KG1 (cell line): ENCODE results near the gene PLXNB3.
"Not testable (repeated sequence)": the region's sequence is repeated elsewhere in the genome, so short reads cannot be mapped to it uniquely, and the experiment has no call there.

Experiments used
- DNase-seq: peaks from one replicate; lab custom pipeline; 2025; lab: John Stamatoyannopoulos, UW

The PLXNB3 gene

GRCh38 chrX:153763989-153764755 lies at the start of gene PLXNB3:
TSS of gene PLXNB3 (plus strand) at chrX:153764249. CDS start at chrX:153765536, 1,287 bp downstream.
- DNase-seq, result peak; percentile 0

GRCh38 chrX:153714256-153714655 lies 49.8 kb upstream of the PLXNB3 start:
- no peak for DNase-seq

DNA sequence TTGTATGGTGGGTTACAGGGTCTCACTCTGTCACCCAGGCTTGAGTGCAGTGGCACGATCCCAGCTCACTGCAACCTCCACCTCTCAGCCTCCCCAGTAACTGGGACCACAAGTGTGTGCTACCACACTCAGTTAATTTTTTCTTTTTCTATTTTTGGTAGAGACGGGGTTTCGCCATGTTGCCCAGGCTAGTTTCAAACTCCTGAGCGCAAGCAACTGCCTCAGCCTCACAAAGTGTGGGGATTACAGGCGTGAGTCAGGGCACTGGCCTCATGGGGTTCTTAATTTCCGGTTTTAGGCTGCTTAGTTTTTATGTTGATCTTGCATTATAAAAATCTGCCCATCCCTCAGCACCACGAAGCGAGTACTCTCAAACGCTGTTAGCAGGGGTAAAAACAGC lies 46.6 kb upstream of the PLXNB3 start:
- DNase-seq, result no peak

DNA sequence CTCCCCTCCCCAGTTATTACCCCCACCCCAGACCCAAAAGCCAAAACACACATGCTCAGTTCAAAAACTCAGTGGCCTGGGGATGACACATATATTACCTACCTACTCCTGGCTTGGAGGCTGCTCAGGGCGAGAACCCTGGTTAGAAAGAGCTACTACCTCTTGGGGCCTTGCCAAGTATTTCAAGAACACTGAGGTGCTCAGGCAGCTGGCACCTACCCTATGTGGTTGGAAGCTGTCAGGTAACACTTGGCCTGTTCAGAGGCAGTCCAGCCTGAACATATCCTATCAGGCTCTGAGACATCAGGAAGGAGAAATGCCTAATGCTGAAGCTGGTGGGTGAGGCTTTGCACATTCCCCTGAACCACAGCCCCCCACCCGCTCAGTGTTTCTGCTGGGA lies 44.8 kb upstream of the PLXNB3 start:
- no peak for DNase-seq

DNA sequence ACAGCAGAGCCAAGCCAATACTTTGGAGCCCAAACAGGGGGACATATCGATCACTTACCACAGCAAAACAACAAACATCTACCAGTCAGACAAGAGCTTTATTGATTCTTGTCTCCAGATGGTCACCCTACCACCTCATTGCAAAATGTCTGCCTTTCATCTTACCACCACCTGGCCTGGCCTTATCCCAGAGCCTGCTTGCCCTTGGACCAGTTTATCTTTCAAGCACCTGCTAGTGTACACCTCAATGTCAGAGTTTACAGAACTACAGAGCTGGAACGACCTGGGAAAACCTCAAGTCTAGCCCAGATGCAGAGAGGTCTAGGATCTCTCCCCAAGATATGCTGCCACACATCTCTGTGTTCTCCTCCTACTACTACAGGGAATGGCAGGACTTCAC lies 44.3 kb upstream of the PLXNB3 start:
- DNase-seq, result no peak

- DNase-seq, result peak; percentile 0
Observed at GRCh38 chrX:153722704-153723350, 41.2 kb upstream of the PLXNB3 start.

- DNase-seq, result peak; percentile 31
Observed at GRCh38 chrX:153723351-153724251, 40.4 kb upstream of the PLXNB3 start.

DNA sequence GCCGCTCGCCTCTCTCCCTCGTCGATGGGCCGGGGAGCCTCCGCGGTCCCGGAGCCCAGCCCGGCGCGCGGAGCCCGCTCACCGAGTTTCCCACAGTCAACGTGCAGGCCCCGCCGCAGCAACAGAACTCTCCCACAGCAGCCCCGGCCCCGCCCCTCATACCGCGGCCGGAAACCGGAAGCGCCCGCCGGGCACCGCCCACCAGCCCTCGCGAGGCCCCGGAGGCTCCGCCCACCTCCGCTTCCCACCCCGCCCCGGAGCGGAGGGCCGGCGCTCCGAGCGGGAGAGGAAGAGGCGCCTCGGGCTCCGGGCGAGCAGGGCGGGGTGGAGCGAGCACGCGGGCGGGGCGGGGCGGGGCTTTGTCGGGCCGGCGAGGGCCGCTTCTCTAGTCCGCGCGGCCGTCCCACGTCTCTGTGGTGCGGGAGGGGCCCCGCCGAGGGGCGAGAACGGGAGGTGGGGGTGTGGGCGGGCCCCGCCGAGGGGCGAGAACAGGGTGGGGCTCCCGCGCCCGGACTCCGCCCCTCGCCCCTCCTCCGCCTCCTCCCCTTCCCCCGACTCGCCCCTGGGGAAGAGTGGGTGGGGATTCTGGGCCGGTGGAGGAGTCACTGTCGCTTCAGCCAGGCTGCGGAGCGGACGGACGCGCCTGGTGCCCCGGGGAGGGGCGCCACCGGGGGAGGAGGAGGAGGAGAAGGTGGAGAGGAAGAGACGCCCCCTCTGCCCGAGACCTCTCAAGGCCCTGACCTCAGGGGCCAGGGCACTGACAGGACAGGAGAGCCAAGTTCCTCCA lies 39.6 kb upstream of the PLXNB3 start, which contains the start of the genes ABCD1 and BCAP31:
ABCD1 (plus strand) TSS at position 605 of the 787 bp plus-strand sequence. CDS start 411 bp downstream, outside the sequence.
BCAP31 (minus strand) TSS at position 136 of the 787 bp plus-strand sequence. CDS start 1,143 bp downstream, outside the sequence.
- peak; percentile 41 for DNase-seq

DNA sequence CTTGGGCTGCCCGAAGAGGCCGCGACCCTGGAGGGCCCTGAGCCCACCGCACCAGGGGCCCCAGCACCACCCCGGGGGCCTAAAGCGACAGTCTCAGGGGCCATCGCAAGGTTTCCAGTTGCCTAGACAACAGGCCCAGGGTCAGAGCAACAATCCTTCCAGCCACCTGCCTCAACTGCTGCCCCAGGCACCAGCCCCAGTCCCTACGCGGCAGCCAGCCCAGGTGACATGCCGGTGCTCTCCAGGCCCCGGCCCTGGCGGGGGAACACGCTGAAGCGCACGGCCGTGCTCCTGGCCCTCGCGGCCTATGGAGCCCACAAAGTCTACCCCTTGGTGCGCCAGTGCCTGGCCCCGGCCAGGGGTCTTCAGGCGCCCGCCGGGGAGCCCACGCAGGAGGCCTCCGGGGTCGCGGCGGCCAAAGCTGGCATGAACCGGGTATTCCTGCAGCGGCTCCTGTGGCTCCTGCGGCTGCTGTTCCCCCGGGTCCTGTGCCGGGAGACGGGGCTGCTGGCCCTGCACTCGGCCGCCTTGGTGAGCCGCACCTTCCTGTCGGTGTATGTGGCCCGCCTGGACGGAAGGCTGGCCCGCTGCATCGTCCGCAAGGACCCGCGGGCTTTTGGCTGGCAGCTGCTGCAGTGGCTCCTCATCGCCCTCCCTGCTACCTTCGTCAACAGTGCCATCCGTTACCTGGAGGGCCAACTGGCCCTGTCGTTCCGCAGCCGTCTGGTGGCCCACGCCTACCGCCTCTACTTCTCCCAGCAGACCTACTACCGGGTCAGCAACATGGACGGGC lies 38.8 kb upstream of the PLXNB3 start:
- DNase-seq, result no peak

GRCh38 chrX:153725832-153726285 lies 38.2 kb upstream of the PLXNB3 start:
- DNase-seq, result no peak

DNA sequence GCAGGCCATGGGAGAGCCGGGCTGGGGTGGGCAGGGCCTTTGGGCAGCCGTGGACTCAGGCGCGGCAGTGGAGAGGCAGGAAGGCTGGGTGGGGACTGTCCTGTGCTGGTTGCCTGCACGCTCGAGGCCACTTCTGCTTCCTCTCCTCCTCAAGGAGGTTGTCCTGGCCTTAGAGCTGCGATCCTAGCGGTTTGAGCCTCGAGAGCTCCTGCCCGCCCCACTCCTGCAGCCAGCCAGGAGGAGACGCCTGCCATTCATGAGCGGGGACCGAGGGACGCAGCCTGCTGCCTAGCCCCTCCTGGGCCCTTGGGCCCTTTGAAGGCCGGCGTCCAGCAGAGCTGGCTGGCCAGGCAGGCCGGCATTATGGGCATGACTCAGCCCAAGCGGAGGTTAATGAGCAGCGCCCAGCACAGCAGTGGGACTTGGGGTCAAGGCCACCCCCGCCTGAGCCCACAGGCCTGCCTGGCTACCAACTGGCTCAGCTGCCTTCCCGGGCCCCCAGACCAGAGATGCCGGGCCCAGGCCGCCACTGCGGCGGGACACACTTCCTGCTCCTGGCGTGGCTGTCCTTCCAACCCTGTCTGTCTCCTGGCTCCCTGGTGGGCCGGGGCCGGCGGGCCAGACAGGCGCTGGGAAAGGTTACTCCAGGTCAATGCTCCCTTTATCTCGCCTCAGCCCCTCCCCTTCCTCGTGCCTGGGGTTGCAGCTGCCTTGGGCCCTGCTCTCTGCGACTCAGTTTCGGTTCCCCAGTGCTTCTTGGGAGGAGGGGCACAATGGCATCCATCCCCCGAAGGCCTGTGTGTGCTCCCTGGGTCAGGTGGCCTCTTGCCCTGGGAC lies 37.5 kb upstream of the PLXNB3 start:
- no peak for DNase-seq

DNA sequence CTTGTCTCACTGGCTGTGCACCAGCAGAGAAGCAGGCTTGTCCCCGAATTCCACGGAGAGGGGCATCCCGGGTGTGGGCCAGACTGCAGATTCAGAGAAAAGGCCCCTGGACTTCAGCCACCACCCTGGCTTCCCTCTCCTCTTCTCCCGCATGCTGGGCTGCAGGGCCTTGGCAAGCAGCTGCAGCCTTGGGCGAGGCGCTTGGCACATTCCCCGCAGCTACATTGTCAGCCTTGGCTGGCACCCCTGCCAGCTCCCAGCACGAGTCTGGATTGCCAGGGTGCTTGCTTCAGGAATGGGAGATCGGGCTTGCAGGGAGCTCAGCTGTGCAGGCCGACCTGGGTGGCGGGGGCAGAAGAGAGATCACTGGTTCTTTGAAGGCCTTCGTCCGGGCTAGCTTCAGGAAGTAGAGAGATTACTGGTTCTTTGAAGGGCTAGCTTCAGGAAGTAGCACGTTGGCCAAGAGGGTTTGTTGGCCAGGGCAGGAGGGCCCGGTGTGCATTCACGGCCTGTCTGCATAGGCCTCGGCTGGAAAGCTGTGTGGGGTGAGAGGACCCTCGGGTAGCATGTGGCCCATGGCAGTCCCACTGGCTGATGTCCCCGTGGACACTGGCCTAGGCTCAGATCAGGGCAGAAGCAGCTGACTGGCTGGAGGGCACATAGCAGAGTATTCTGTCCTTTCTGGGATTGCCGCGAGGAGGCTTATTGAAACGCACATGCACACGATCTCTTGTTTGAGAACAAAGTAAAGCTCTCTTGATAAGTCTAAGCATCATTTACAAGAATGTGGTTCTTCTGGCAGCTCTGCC lies 36.7 kb upstream of the PLXNB3 start:
- DNase-seq, result no peak

- DNase-seq, result no peak
Observed at GRCh38 chrX:153728095-153728494, 36.0 kb upstream of the PLXNB3 start.

DNA sequence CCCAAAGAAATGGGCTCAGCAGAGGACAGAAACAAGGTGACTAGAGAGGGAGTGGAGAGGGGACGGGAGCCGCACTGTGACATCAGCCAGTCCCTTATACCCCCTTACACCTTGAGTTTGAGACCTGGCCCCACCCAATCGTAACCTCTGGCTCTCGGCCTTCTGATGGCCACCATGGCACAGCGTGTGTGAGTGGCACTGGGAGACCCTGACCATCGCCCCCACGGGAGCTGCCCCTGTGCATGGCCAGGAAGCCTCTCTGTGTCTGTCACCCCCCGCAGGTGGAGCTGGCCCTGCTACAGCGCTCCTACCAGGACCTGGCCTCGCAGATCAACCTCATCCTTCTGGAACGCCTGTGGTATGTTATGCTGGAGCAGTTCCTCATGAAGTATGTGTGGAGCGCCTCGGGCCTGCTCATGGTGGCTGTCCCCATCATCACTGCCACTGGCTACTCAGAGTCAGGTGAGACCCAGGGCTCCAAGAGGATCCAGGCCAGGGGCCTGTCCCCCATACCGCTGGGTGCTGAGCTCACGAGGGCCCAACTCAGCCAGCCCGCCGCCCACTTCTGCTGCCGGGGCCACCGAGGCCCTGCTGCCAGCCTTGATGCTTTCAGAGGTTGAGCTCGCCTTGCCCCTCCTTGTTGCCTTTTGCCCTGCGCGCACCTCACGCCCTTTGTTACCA lies 35.0 kb upstream of the PLXNB3 start:
- DNase-seq, result no peak

DNA sequence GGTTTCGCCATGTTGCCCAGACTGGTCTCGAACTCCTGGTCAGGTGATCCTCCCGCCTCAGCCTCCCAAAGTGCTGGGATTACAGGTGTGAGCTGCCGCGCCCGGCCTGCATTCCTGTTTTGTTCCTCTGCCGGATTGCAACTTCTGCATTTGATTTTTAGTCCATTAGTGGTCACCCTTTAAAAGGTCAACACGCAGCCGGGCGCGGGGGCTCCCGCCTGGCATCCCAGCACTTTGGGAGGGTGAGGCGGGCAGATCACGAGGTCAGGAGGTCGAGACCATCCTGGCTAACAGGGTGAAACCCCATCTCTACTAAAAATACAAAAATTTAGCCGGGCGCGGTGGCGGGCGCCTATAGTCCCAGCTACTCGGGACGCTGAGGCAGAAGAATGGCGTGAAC lies 33.9 kb upstream of the PLXNB3 start:
- not testable (repeated sequence) for DNase-seq

DNA sequence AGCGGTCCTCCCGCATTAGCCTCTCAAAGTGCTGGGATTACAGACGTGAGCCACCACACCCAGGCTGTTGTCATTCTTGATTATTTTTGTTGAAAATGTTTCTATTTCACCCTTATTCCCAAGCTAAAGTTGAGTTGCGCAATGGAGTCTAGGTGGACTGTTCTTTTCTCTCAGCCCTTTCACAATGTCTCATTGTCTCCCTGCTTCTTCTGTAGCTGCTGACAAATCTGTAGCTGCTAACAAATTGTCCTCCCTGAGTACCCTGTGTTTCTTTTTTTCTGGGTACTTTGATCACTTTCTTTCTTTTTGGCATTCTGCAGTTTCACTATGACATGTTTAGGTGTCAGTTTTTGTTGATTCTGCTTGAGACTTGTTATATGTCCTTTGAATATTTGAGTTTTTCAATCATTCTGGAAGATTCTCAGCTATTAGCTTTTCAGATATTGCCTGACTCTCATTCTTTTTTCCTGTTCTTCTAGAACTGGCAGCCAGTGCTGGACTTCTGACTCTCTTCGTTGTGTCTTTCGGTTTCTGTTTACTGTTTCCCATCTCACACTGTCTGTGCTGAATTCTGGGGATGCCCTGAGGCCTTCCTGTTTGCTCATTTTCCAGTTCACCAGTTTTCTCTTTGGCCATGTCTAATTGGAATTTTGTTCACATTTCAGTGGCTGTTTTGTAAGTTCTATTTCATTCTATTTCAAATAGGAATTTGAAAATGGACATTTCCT lies 32.8 kb upstream of the PLXNB3 start:
- DNase-seq, result no peak

DNA sequence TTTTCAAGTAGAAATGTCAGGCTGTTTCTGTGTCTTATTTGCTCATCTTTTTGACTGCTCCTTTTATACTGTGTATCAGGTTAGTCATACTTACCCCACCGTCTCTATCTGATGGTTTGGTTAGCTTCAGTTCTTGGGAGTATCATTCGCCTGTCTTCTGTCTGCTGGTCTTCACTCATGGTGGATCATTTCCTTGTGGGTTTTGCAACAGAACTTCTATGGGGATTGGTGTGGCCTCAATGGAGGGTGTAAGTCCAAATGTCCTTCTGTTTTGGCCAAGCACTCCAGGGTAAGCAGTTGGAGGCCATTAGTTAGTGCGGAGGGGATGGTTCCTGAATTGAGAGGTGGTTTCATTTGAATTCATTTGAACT lies 32.2 kb upstream of the PLXNB3 start:
- DNase-seq, result no peak

DNA sequence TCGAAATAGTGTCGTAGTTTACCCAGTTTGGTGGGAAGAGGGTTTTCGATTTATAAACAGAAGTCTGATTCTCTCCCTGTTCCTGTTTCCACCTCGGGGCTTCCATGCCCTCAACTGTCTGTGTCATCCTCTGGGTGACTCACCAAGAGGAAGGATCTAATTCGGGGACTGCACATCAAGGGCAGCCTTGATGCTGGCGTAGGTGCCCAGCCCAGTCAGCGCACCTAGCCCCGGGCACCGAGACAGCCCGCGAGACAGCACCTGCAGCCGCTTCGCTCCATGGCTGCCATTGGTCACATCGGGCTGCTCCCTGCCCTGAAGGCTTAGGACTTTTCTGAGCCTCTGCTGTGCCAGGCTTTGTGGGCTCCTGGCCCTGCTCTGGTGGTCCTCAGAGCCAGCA lies 31.6 kb upstream of the PLXNB3 start:
- DNase-seq, result no peak
